ENCODE results near the gene ZNF550.

GRCh38 chr19:57560049-57560491 is 407 bp upstream of the ZNF550 start:
- TF ChIP-seq CTCF (IDR thresholded peaks at IDR 0.05) (no peak), EP300 (IDR thresholded peaks at IDR 0.05) (no peak), POLR2A (IDR thresholded peaks at IDR 0.05) (no peak), POLR2AphosphoS5 (IDR thresholded peaks at IDR 0.05) (no peak)

All from stomach (tissue), 4 donors.